ENCODE data around the gene BOD1L1.

GRCh38 chr4:13537011-13537831 lies 90.3 kb downstream of the BOD1L1 start:
- TF ChIP-seq CTCF (IDR thresholded peaks at IDR 0.05), result no peak
- TF ChIP-seq EZH2 (IDR thresholded peaks at IDR 0.05; ENCODE audit: borderline replicate concordance, insufficient read depth, low read depth, low read length, poor library complexity, severe bottlenecking), result no peak

All from B cell (primary cell).